Measurements from ENCODE around the gene PVRIG.
"Not testable (repeated sequence)": the region's sequence is repeated elsewhere in the genome, so short reads cannot be mapped to it uniquely, and the experiment has no call there.

Gene PVRIG

DNA sequence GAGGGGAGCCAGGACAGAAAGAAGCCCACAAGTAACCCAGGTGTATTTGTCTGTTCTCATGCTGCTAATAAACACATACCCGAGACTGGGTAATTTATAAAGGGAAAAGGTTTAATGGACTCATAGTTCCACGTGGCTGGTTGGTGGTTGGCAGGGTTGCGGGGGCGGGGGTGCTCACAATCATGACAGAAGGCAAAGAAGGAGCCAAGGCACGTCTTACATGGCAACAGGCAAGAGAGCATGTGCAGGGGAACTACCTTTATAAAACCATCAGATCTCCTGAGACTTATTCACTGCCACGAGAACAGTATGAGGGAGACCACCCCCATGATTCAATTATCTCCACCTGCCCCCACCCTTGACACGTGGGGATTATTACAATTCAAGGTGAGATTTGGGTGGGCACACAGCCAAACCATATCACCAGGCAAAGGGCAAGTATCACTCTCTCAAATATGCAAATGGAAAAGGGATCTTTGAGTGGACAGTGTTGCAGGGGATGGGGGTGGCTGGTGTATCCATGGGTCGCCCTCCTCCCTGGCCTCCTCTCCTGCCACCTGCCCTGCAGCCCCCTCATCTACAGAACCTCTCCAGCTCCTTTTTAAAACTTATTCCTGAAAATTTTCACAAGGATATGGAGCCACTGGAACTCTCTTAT is 15.0 kb downstream of the PVRIG start:
- FAIRE-seq; DNase-seq (ENCODE audit: insufficient read length, low spot score): not testable (repeated sequence)
- TF ChIP-seq POLR2A (IDR thresholded peaks at IDR 0.05; ENCODE audit: low read depth, low read length) = peak; percentile 49

DNA sequence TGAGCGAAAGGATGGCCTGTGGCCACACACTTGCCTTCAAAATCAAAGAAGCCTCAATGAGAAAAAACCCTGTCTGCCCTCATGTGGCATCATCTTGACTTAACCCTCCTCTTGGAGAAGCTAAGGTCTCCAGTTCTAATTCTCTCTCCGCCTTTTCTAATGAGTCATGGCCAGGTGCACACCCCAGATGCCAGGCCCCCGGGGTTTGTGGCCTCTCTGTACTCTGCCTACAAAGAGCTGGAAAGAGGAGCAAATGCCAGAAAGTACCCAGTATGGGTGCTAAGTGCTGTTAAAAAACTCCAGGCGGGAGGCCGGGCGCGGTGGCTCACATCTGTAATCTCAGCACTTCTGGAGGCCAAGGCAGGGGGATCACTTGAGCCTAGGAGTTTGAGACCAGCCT is 20.2 kb downstream of the PVRIG start:
- FAIRE-seq = not testable (repeated sequence)

DNA sequence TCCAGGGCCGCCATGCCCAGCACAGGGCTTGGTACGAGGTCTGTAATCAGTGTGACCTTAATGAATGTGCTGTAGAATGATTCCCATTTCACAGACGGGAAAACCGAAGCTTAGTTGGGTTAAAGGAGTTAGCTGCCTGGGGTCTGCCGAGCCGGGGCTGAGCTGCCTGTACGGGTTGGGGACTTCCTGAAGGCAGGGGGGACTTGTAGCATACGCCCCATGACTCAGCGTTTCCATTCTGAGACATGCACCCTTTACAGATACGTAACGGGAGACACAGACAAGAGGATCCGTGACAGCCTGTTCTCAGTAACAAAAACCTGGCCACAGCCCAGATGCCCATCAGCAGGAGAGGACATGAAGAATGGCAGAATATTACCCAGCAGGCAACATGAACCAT is 23.6 kb downstream of the PVRIG start:
- not testable (repeated sequence) for DNase-seq (ENCODE audit: insufficient read length, low spot score); FAIRE-seq

More for the DNA sequence above, 20.2 kb downstream of the PVRIG start:
- not testable (repeated sequence) for DNase-seq (ENCODE audit: insufficient read length, low spot score)

DNA sequence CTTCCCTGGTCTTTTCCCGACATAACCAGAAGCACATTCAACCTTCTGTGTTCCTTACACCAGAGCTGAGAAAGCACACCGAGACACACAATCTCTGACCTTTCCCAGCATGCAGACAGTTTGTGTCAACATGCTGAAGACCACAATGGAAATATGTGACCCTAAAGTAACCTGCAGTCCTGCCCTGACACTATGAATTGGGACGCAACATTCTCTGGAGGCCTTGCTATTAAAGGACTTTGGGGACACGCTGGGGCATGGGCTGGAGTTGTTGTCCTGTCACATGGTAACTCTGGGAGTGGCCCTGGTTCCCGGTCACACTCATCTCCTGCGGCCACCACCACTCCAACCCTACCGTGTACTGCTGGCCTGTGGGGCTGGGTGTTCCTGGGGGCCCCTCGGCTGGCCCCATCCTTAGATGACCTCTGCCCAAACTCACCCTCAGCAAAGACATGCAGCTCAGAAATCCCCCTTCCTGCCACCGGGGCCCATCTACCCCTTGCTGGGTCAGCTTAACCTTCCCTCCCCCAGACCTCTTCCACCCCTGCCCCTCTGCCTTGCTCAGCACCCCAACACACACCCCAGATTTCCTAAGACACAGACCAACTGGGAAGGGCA is 25.3 kb downstream of the PVRIG start:
- not testable (repeated sequence) for DNase-seq (ENCODE audit: insufficient read length, low spot score); FAIRE-seq

DNA sequence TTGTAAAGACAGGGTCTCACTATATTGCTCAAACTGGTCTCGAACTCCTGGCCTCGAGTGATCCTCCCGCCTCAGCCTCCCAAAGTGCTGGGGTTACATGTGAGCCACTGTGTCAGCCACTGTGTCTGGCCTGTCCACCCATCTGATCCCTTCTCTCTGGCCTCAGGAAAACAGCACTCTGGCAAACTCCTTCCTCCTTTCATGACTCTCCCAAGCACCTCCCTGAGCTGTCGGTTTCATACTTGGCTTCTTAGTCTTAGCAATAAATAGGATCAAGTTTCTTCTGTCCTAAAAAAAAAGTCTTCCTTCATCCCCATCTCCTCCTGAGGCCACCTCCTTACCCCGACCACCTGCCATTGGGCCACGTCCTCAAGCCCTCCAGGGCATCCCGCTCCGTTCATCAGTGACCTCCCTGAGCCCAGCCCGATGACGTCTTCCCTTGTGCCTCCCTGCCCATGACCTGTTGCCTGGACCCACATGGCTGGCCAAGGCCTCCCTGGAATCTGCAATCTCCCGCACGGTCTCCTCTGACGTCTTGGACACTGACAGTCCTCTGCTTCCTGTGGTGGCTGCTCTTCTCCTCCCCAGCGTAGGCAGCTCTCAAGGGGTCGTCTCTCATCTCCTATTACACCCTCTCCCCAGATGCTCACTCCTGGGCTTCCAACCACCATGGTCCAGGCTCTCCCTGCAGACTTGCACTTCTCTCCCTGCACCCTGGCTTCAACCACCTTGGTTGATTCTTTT is 26.5 kb downstream of the PVRIG start:
- FAIRE-seq; DNase-seq (ENCODE audit: insufficient read length, low spot score): not testable (repeated sequence)

DNA sequence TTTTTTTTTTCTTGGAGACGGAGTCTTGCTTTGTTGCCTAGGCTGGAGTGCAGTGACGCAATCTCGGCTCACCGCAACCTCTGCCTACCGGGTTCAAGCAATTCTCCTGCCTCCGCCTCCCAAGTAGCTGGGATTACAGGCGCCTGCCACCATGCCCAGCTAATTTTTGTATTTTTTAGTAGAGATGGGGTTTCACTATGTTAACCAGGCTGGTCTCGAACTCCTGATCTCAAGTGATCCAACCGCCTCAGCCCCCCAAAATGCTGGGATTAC is 27.1 kb downstream of the PVRIG start:
- not testable (repeated sequence) for FAIRE-seq; DNase-seq (ENCODE audit: insufficient read length, low spot score)

DNA sequence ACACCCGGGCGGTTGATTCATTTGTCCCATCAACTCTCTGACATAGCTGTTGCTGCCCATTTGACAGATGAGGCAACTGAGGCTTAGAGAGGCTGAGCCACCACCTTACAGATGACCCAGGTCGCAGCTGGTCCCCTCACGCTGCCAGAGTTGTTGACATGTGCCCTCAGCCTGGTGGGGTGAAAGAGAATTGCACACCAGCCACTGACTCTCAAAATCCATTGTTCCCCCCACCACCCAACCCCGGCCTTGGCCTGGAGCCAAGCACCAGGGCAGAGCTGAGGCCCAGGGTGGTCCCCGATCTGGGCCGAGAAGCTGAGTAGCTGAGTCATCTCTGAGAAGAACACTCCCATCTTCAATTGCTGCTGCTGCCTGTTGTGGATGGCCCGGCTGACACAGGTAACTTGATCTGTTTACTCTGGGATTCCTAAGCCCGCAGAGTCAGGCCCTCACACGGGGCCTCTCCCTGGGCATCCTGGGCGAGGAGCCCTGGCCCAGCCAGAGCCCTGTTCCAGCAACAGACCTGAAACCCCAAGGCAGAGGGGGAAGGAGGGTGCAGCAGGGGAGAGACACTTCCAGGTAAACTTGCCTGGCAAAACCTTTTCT is 27.5 kb downstream of the PVRIG start:
- DNase-seq (ENCODE audit: insufficient read length, low spot score) = no peak
- FAIRE-seq = no peak
- TF ChIP-seq POLR2AphosphoS5 (IDR thresholded peaks at IDR 0.05; ENCODE audit: low read depth, low read length) = no peak
- TF ChIP-seq TAF1 (IDR thresholded peaks at IDR 0.05; ENCODE audit: low read depth, low read length) = no peak
- TF ChIP-seq SPI1 (IDR thresholded peaks at IDR 0.05; ENCODE audit: low read depth, low read length) = no peak
- no peak for TF ChIP-seq POU2F2 (IDR thresholded peaks at IDR 0.05; ENCODE audit: low read depth, low read length)
- TF ChIP-seq PAX5 (IDR thresholded peaks at IDR 0.05; ENCODE audit: insufficient read depth, low read length, severe bottlenecking) = no peak
- no peak for TF ChIP-seq POLR2A (IDR thresholded peaks at IDR 0.05; ENCODE audit: low read depth, low read length)

DNA sequence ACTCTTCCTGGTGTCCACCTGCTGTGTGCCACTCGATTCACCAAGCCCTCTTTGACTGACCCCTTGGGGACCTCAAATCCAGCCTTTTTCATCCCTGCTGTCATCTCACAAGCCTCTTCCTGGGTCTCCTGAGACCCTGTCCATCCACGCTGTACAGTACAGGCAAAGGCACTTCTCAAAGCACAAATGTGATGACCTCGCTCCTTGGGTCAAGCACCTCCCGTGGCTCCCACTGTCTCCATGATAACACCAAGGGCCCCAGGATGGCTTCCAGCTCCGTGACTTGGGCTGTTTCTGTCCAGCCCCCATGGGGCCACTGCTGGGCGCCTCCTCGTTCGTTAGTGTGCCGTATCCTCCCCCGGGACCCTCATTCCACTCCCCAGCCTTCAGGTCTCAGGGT is 28.7 kb downstream of the PVRIG start:
- no peak for TF ChIP-seq PAX5 (IDR thresholded peaks at IDR 0.05; ENCODE audit: insufficient read depth, low read length, severe bottlenecking)
- no peak for TF ChIP-seq POU2F2 (IDR thresholded peaks at IDR 0.05; ENCODE audit: low read depth, low read length)
- FAIRE-seq (no peak), DNase-seq (ENCODE audit: insufficient read length, low spot score) (no peak)

DNA sequence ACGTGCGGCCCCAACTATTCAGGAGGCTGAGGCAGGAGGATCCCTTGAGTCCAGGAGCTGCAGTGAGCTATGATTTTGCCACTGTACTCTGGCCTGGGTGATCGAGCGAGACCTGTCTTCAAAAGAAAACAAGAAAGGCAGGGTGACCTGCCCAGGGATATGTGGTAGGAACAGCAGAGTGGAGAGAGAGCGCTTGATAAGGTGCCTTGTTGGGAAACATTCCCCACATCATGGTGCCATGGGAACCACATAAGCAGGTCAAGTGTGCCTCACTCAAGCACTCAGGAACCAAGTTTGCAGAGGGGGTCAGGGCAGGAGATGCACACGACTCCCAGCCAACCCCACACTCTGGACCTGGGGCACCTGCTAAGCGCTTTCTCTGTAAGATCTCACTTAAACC is 37.3 kb downstream of the PVRIG start:
- FAIRE-seq (no peak), DNase-seq (ENCODE audit: insufficient read length, low spot score) (no peak)
- TF ChIP-seq POU2F2 (IDR thresholded peaks at IDR 0.05; ENCODE audit: low read depth, low read length) (no peak), POLR2AphosphoS5 (IDR thresholded peaks at IDR 0.05; ENCODE audit: low read depth, low read length) (no peak), SPI1 (IDR thresholded peaks at IDR 0.05; ENCODE audit: low read depth, low read length) (no peak), POLR2A (IDR thresholded peaks at IDR 0.05; ENCODE audit: low read depth, low read length) (no peak), PAX5 (IDR thresholded peaks at IDR 0.05; ENCODE audit: insufficient read depth, low read length, severe bottlenecking) (no peak), TAF1 (IDR thresholded peaks at IDR 0.05; ENCODE audit: low read depth, low read length) (no peak)

DNA sequence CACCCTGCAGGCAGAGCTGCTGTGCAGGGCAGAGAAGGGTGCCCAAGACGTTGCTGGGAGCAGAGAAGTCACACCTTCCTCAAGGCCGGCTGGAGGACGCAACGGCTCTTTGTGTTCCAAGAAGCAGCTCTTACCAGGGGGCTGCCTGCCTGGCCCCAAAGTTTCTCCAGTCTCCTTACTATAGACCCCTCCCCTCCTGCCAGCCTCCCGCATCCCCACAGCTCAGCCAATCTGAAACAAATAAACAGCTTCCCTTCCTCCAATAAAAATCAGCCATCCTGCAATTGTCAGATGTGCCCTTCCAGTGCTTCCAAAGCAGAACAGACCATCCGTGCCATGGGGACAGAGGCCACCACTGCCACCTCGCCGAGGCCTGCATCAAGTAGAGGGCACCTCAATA is 40.2 kb downstream of the PVRIG start:
- not testable (repeated sequence) for DNase-seq (ENCODE audit: insufficient read length, low spot score); FAIRE-seq

DNA sequence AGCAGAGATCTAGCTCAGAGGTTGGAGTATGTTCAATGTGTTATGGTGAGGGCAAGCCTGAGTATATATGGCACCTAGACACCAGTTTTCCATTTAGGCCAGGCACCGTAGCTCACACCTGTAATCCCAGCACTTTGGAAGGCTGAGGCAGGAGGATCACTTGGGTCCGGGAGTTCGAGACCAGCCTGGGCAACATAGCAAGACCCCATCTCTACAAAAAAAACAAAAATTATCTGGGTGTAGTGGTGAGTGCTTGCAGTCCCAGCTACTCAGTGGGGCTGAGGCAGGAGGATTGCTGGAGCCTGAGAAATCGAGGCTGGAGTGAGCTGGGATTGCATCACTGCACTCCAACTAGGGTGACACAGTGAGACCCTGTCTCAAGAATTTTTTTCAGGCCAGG is 43.1 kb downstream of the PVRIG start:
- not testable (repeated sequence) for FAIRE-seq

DNA sequence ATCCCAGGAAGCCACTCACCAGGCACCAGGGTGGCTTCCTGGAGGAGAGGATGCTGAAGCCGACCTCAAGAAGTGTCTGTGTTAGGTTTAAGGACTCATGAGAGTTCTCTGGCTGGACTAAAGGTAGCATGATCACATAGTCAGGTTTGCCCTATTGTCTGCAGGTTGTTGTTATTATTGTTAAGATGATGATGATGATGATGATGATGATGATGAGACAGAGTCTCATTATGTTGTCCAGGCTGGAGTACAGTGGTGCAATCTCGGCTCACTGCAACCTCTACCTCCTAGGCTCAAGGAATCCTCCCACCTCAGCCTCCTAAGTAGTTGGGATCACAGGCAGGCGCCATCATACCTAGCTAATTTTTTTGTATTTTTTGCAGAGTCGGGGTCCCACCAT is 44.5 kb downstream of the PVRIG start:
- FAIRE-seq; DNase-seq (ENCODE audit: insufficient read length, low spot score): not testable (repeated sequence)

More for the DNA sequence above, 43.1 kb downstream of the PVRIG start:
- DNase-seq (ENCODE audit: insufficient read length, low spot score) = not testable (repeated sequence)

DNA sequence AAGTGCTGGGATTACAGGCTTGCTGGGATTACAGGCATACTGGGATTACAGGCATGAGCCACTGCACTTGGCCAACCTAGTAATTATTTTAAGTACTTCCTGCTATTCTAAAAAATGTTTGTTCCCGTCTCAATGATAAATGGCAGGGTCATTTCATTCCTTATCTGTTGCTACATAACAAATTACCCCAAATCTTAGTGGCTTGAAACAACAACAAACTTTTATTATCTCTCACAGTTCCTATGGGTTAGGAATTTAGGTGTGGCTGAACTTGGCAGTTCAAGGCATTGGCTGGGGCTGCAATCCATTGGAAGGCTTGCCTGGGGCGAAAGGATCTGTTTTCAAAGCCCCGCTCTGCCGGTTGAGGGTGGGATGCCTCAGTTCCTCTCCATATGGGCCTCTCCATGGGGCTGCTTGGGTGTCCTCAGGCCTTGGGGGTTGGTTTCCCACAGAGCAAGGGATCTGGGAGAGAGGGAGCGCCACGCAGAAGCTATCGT is 45.0 kb downstream of the PVRIG start:
- not testable (repeated sequence) for DNase-seq (ENCODE audit: insufficient read length, low spot score); FAIRE-seq

DNA sequence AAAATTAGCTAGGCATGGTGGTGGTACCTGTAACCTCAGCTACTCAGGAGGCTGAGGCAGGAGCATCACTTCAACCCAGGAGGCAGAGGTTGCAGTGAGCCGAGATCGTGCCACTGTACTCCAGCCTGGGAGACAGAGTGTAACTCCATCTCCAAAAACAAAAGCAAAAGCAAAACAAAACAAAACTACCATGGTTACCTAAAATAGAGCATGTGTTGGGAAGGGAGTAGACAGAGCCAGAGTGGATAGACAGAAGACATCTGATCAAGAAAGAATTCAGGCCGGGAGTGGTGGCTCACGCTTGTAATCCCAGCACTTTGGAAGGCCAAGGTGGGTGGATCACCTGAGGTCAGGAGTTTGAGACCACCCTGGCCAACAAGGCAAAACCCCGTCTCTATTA is 46.1 kb downstream of the PVRIG start:
- DNase-seq (ENCODE audit: insufficient read length, low spot score); FAIRE-seq: not testable (repeated sequence)

All from GM12891 (cell line).